Measurements from ENCODE around the gene PCIF1. TPM values are rescaled to one million over a fixed set of nuclear protein-coding genes. Genes with fewer than 3 reads are reported as not detected.
A peak's percentile ranks its signal among the peaks of the same experiment; 100 is the strongest.

The PCIF1 gene
- total and polyA plus RNA-seq, 9 of the 15 experiments (the other 6 are each of a cell fraction or from before 2014, with no cell fraction given), result 5.8 to 29.4 (median 11.3) TPM

DNA sequence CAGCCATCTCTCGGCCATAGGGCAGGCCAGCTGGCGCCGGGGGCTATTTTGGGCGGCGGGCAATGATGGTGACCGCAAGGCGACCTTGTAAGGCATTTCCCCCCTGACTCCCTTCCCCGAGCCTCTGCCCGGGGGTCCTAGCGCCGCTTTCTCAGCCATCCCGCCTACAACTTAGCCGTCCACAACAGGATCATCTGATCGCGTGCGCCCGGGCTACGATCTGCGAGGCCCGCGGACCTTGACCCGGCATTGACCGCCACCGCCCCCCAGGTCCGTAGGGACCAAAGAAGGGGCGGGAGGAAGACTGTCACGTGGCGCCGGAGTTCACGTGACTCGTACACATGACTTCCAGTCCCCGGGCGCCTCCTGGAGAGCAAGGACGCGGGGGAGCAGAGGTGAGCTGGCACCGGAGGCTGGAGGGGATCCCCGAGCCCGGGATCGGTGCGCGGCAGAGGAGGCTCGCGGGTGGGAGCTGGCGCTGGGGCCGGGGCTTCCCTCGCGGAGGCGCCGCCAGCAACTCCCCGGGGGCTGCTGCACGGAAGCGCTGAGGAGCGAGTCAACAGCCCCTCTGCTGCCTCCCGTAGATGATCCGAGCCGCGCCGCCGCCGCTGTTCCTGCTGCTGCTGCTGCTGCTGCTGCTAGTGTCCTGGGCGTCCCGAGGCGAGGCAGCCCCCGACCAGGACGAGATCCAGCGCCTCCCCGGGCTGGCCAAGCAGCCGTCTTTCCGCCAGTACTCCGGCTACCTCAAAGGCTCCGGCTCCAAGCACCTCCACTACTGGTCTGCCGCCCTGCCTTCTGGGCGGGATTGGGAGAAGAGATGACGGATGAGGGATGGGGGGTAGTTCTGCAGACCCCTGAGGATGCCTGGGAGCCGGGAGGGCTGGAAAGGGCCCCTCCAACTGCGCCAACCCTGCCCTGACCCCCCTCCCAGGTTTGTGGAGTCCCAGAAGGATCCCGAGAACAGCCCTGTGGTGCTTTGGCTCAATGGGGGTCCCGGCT, 43.2 kb upstream of the PCIF1 start, which contains the start of the genes CTSA and NEURL2 (continued):
- TF ChIP-seq TAF9B (IDR thresholded peaks at IDR 0.05; ENCODE audit: partially characterized antibody) (peak; percentile 79), CBFA2T2 (conservative IDR thresholded peaks at IDR 0.05) (peak; percentile 98), ZNF408 (CRISPR knock-in tag; IDR thresholded peaks at IDR 0.05; ENCODE audit: low read depth) (no peak), ZBTB1 (CRISPR knock-in tag; IDR thresholded peaks at IDR 0.05; ENCODE audit: borderline replicate concordance, low read depth) (no peak), HNRNPUL1 (IDR thresholded peaks at IDR 0.05; ENCODE audit: low read length) (no peak), SIN3A (IDR thresholded peaks at IDR 0.05; ENCODE audit: borderline replicate concordance in 2 of 2, control insufficient read depth in 1 of 2, low read depth in 2 of 2, low read length in 2 of 2) (peak; percentile 98 to 100), MXI1 (IDR thresholded peaks at IDR 0.05; ENCODE audit: low read depth, low read length) (peak; percentile 36; the same call in 1 of the 2 replicates), ZNF766 (CRISPR knock-in tag; conservative IDR thresholded peaks at IDR 0.05) (no peak), ZNF780A (CRISPR knock-in tag; IDR thresholded peaks at IDR 0.05) (no peak), POLR3G (IDR thresholded peaks at IDR 0.05; ENCODE audit: extremely low read depth, insufficient read length, insufficient replicate concordance) (no peak)
- TF ChIP-seq, protein P1, sequence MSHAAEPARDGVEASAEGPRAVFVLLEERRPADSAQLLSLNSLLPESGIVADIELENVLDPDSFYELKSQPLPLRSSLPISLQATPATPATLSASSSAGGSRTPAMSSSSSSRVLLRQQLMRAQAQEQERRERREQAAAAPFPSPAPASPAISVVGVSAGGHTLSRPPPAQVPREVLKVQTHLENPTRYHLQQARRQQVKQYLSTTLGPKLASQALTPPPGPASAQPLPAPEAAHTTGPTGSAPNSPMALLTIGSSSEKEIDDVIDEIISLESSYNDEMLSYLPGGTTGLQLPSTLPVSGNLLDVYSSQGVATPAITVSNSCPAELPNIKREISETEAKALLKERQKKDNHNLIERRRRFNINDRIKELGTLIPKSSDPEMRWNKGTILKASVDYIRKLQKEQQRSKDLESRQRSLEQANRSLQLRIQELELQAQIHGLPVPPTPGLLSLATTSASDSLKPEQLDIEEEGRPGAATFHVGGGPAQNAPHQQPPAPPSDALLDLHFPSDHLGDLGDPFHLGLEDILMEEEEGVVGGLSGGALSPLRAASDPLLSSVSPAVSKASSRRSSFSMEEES (CRISPR knock-in tag; IDR thresholded peaks at IDR 0.05), result peak; percentile 96
- TF ChIP-seq, protein P2, sequence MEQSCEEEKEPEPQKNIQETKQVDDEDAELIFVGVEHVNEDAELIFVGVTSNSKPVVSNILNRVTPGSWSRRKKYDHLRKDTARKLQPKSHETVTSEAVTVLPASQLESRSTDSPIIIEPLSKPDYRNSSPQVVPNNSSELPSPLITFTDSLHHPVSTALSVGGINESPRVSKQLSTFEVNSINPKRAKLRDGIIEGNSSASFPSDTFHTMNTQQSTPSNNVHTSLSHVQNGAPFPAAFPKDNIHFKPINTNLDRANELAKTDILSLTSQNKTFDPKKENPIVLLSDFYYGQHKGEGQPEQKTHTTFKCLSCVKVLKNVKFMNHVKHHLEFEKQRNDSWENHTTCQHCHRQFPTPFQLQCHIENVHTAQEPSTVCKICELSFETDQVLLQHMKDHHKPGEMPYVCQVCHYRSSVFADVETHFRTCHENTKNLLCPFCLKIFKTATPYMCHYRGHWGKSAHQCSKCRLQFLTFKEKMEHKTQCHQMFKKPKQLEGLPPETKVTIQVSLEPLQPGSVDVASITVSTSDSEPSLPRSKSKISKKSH (CRISPR knock-in tag; IDR thresholded peaks at IDR 0.05), result no peak
- TF ChIP-seq, protein P3, sequence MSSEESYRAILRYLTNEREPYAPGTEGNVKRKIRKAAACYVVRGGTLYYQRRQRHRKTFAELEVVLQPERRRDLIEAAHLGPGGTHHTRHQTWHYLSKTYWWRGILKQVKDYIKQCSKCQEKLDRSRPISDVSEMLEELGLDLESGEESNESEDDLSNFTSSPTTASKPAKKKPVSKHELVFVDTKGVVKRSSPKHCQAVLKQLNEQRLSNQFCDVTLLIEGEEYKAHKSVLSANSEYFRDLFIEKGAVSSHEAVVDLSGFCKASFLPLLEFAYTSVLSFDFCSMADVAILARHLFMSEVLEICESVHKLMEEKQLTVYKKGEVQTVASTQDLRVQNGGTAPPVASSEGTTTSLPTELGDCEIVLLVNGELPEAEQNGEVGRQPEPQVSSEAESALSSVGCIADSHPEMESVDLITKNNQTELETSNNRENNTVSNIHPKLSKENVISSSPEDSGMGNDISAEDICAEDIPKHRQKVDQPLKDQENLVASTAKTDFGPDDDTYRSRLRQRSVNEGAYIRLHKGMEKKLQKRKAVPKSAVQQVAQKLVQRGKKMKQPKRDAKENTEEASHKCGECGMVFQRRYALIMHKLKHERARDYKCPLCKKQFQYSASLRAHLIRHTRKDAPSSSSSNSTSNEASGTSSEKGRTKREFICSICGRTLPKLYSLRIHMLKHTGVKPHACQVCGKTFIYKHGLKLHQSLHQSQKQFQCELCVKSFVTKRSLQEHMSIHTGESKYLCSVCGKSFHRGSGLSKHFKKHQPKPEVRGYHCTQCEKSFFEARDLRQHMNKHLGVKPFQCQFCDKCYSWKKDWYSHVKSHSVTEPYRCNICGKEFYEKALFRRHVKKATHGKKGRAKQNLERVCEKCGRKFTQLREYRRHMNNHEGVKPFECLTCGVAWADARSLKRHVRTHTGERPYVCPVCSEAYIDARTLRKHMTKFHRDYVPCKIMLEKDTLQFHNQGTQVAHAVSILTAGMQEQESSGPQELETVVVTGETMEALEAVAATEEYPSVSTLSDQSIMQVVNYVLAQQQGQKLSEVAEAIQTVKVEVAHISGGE (CRISPR knock-in tag; IDR thresholded peaks at IDR 0.05), result no peak
- TF ChIP-seq, protein P4, sequence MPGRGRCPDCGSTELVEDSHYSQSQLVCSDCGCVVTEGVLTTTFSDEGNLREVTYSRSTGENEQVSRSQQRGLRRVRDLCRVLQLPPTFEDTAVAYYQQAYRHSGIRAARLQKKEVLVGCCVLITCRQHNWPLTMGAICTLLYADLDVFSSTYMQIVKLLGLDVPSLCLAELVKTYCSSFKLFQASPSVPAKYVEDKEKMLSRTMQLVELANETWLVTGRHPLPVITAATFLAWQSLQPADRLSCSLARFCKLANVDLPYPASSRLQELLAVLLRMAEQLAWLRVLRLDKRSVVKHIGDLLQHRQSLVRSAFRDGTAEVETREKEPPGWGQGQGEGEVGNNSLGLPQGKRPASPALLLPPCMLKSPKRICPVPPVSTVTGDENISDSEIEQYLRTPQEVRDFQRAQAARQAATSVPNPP (IDR thresholded peaks at IDR 0.05; ENCODE audit: borderline replicate concordance, insufficient read depth, insufficient read length), result no peak
- TF ChIP-seq, protein P5, sequence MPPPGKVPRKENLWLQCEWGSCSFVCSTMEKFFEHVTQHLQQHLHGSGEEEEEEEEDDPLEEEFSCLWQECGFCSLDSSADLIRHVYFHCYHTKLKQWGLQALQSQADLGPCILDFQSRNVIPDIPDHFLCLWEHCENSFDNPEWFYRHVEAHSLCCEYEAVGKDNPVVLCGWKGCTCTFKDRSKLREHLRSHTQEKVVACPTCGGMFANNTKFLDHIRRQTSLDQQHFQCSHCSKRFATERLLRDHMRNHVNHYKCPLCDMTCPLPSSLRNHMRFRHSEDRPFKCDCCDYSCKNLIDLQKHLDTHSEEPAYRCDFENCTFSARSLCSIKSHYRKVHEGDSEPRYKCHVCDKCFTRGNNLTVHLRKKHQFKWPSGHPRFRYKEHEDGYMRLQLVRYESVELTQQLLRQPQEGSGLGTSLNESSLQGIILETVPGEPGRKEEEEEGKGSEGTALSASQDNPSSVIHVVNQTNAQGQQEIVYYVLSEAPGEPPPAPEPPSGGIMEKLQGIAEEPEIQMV (tag; conservative IDR thresholded peaks at IDR 0.05; ENCODE audit: low read depth), result 0 out of 2 replicates have a peak, but pooled peaks have one; percentile 20

Data from K562 (cell line).